ENCODE measurements around the gene LRRC59.
"Not testable (repeated sequence)": the region's sequence is repeated elsewhere in the genome, so short reads cannot be mapped to it uniquely, and the experiment has no call there.

LRRC59 gene

GRCh38 chr17:50424246-50424995 lies 27.1 kb upstream of the LRRC59 start:
- no peak for DNase-seq

- DNase-seq: peak; percentile 56
Observed at GRCh38 chr17:50423553-50424159, 26.3 kb upstream of the LRRC59 start.

- no peak for DNase-seq
Observed at GRCh38 chr17:50422738-50423137, 25.4 kb upstream of the LRRC59 start.

GRCh38 chr17:50421308-50422051 lies 24.2 kb upstream of the LRRC59 start:
- DNase-seq: no peak

- DNase-seq: no peak
Observed at GRCh38 chr17:50420419-50421112, 23.2 kb upstream of the LRRC59 start.

GRCh38 chr17:50419577-50419976 lies 22.3 kb upstream of the LRRC59 start:
- not testable (repeated sequence) for DNase-seq

- no peak for DNase-seq
Observed at GRCh38 chr17:50414808-50415207, 17.5 kb upstream of the LRRC59 start.

GRCh38 chr17:50412188-50412732 lies 14.9 kb upstream of the LRRC59 start:
- DNase-seq: no peak

- DNase-seq: no peak
Observed at GRCh38 chr17:50407921-50408320, 10.6 kb upstream of the LRRC59 start.

GRCh38 chr17:50406578-50406977 lies 9.3 kb upstream of the LRRC59 start:
- DNase-seq: no peak

- DNase-seq: not testable (repeated sequence)
Observed at GRCh38 chr17:50405351-50405750, 8.0 kb upstream of the LRRC59 start.

GRCh38 chr17:50399591-50399990 lies 2.3 kb upstream of the LRRC59 start:
- DNase-seq: not testable (repeated sequence)

- DNase-seq: not testable (repeated sequence)
Observed at GRCh38 chr17:50398672-50399071, 1.3 kb upstream of the LRRC59 start.

- DNase-seq: no peak
Observed at GRCh38 chr17:50397919-50398285, 579 bp upstream of the LRRC59 start.

GRCh38 chr17:50396261-50397110 lies 837 bp downstream of the LRRC59 start:
- DNase-seq: no peak

GRCh38 chr17:50394711-50395110 lies 2.6 kb downstream of the LRRC59 start:
- DNase-seq: no peak

- no peak for DNase-seq
Observed at GRCh38 chr17:50393700-50394099, 3.6 kb downstream of the LRRC59 start.

- DNase-seq: no peak
Observed at GRCh38 chr17:50392621-50393020, 4.7 kb downstream of the LRRC59 start.

- no peak for DNase-seq
Observed at GRCh38 chr17:50389534-50389933, 7.8 kb downstream of the LRRC59 start.

- no peak for DNase-seq
Observed at GRCh38 chr17:50388728-50389127, 8.6 kb downstream of the LRRC59 start.

GRCh38 chr17:50386510-50386909 lies 10.8 kb downstream of the LRRC59 start:
- DNase-seq: no peak

GRCh38 chr17:50382931-50383330 lies 14.4 kb downstream of the LRRC59 start:
- no peak for DNase-seq

Measured in NCI-H1436 (cell line).